ENCODE data around the gene ULBP2. TPM values are rescaled to one million over a fixed set of nuclear protein-coding genes. Genes with fewer than 3 reads are reported as not detected.
"Not testable (repeated sequence)": the region's sequence is repeated elsewhere in the genome, so short reads cannot be mapped to it uniquely, and the experiment has no call there.

ULBP2 gene
- total and polyA plus RNA-seq, 12 donors, result 0.16 to 1.8 (median 0.49) TPM; not detected in 2

GRCh38 chr6:149990661-149991471 lies 49.1 kb downstream of the ULBP2 start:
- Histone ChIP-seq H3K4me1 (replicated peaks in 1 of 2) (peaks cover 0 to 15% of the 10 kb centered on the region in 2 donors), H3K4me3 (peak overlapping the region in 1 of 4 donors; percentile 27), H3K27ac (no peak overlapping the region), H3K27me3 (peaks cover 98% of the 10 kb centered on the region), H3K9me3 (replicated peaks in 1 of 3) (no peaks in the 10 kb centered on the region), H3K36me3 (replicated peaks in 1 of 2) (no peaks in the 10 kb centered on the region)
- WGBS, 4 donors, result 2 to 6% (median 3%) methylated on average over 18 to 49 of the region's 49 CpGs
- peak in 2 of 7 donors; percentile 13 to 37 for DNase-seq
- intact Hi-C loops (cut with DNase I), result no loop called here
- no peak for TF ChIP-seq POLR2A (IDR thresholded peaks at IDR 0.05)
- no peak for TF ChIP-seq CTCF (IDR thresholded peaks at IDR 0.05)

GRCh38 chr6:149991472-149991795 lies 49.6 kb downstream of the ULBP2 start:
- intact Hi-C loops (cut with DNase I); H3K4me3 ChIP-seq; H3K36me3 ChIP-seq (replicated peaks in 1 of 2); H3K27ac ChIP-seq; H3K9me3 ChIP-seq (replicated peaks in 1 of 3): not testable (repeated sequence)
- Histone ChIP-seq H3K4me1 (replicated peaks in 1 of 2) (peaks cover 0 to 15% of the 10 kb centered on the region in 2 donors), H3K27me3 (peaks cover 98% of the 10 kb centered on the region)
- 3 to 9% (median 5%) methylated on average over 6 to 7 of the region's 7 CpGs for WGBS, 4 donors
- DNase-seq, result peak in 1 of 7 donors; percentile 34

GRCh38 chr6:149991838-149992237 lies 50.0 kb downstream of the ULBP2 start:
- intact Hi-C loops (cut with DNase I), result no loop called here
- Histone ChIP-seq H3K27me3 (peaks cover 94% of the 10 kb centered on the region), H3K36me3 (replicated peaks in 1 of 2) (no peaks in the 10 kb centered on the region), H3K4me3 (no peak overlapping the region), H3K4me1 (replicated peaks in 1 of 2) (peaks cover 0 to 15% of the 10 kb centered on the region in 2 donors), H3K9me3 (replicated peaks in 1 of 3) (no peaks in the 10 kb centered on the region), H3K27ac (no peak overlapping the region)
- no peak for TF ChIP-seq CTCF (IDR thresholded peaks at IDR 0.05)
- no peak for TF ChIP-seq POLR2A (IDR thresholded peaks at IDR 0.05)
- WGBS, 4 donors, result 32 to 49% (median 41%) methylated on average over 4 of the region's 4 CpGs
- peak in 1 of 7 donors; percentile 8 for DNase-seq

- H3K4me3 ChIP-seq, result no peak overlapping the region
- peaks cover 60% of the 10 kb centered on the region for H3K27me3 ChIP-seq
- TF ChIP-seq CTCF (IDR thresholded peaks at IDR 0.05) (no peak), POLR2A (IDR thresholded peaks at IDR 0.05) (no peak)
- WGBS, 4 donors, result 59 to 76% (median 68%) methylated on average over 5 to 6 of the region's 6 CpGs
- H3K27ac ChIP-seq, result no peak overlapping the region
- peaks cover 0 to 9% of the 10 kb centered on the region in 2 donors for H3K4me1 ChIP-seq (replicated peaks in 1 of 2)
- intact Hi-C loops (cut with DNase I), result no loop called here
- no peak for DNase-seq
- H3K36me3 ChIP-seq (replicated peaks in 1 of 2), result no peaks in the 10 kb centered on the region
- no peaks in the 10 kb centered on the region for H3K9me3 ChIP-seq (replicated peaks in 1 of 3)
These were observed 53.5 kb downstream of the ULBP2 start for GRCh38 chr6:149995235-149995750.
